GM18858 (cell line): Measurements from ENCODE around the gene GRAMD2A.

Experiments
- ATAC-seq: cut with Tn5 transposase; IDR thresholded peaks from one replicate; pipeline ENCODE4 v1.9.1; 2021; ENCODE audit not compliant: unreplicated experiment

The GRAMD2A gene

DNA sequence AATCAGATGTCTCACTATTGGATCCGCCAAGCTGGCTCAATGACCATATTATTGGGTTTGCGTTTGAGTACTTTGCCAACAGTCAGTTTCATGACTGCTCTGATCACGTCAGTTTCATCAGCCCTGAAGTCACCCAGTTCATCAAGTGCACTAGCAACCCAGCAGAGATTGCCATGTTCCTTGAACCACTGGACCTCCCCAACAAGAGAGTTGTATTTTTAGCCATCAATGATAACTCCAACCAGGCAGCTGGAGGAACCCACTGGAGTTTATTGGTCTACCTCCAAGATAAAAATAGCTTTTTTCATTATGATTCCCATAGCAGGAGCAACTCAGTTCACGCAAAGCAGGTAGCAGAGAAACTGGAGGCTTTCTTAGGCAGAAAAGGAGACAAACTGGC lies 57.9 kb downstream of the GRAMD2A start:
- no peak for ATAC-seq

- no peak for ATAC-seq
Observed at GRCh38 chr15:72136170-72137051, 61.2 kb downstream of the GRAMD2A start.

GRCh38 chr15:72135719-72136118 lies 61.9 kb downstream of the GRAMD2A start:
- no peak for ATAC-seq

GRCh38 chr15:72133211-72133610 lies 64.4 kb downstream of the GRAMD2A start:
- ATAC-seq: no peak

DNA sequence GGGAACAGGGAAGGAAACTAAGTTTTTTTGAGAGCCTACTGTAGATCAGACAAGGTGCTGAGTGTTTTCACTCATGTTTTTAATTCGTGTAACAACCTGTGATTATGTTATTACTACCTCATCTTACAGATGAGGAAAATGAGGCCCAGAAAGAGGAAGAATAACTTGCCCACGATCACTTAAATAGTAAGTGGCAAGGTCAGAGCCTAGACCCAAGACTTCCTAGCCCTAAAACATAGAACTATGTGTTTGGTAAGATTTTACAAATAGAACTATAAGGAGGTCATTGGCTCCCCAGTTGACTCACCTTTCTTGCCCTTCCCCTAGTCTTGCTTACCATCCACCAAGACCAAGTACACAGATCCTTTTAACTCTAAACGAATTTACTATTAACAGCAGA lies 65.7 kb downstream of the GRAMD2A start:
- no peak for ATAC-seq

DNA sequence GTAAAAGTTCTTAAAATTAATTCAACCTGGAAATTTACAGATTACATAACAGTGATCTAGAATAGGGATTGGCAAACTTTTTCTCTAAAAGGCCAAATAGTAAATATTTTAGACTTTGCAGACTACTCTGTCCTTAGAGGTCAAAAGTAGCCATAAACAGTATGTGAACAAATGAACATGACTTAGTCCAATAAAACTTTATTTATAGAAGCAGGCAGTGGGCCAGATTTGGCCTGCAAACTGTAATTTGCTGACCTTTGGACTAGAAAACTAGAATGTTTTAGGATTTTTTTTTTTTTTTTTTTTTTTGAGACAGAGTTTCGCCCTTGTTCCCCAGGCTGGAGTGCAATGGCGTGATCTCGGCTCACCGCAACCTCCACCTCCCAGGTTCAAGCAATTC lies 67.3 kb downstream of the GRAMD2A start:
- ATAC-seq: no peak

GRCh38 chr15:72128359-72128758 lies 69.2 kb downstream of the GRAMD2A start:
- no peak for ATAC-seq

DNA sequence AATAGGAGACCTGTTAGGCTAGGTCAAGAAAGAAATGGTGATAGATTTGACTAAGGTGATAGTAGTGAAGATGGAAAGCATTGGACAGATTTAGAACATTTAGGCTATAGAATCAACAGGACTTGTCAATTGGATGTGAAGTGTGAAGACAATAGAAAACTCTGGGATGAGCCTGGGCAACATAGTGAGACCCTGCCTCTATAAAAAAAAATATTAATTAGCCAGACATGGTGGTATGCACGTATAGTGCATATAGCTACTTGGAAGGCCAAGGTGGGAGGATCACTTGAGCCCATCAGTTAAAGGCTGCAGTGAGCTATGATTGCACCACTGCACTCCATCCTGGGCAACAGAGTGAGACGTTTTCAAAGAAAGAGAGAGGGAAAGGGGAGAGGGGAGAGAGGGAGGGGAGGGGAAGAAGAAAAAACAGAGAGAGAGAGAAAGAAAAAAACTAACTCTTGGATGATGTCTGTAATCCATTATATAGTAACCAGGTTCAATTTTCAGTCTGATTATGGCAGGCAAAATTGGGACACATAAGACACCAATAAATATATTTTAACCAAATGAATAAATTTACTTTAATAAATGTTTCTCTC lies 69.8 kb downstream of the GRAMD2A start:
- no peak for ATAC-seq

DNA sequence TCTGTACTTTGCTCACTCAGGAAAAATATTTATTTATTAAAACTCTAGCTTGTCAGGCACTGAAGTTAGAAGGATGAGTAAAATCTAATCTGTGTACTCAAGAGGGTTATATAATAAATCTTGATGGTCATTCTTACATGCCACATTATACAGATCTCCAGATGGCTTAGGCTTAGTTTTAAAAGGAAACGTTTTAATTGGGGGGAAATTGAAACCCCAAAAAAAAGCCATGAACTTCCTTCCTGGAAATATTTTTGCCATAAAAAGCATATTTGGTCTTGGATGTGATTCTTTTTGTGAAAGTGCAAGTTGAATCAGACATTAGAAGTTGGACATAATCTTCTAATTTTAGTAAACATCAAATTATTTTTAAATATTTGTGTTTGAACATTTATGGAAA lies 73.4 kb downstream of the GRAMD2A start:
- no peak for ATAC-seq

GRCh38 chr15:72118017-72118978 lies 79.3 kb downstream of the GRAMD2A start, which contains the start of the genes MYO9A and SENP8:
Gene MYO9A, minus strand, starts transcription at chr15:72118150. Its CDS starts 71,587 bp downstream, at chr15:72046563.
Gene SENP8, plus strand, starts transcription at chr15:72118403. Its CDS starts 21,221 bp downstream, at chr15:72139624.
- peak; percentile 59 for ATAC-seq

- peak; percentile 32 for ATAC-seq
Observed at GRCh38 chr15:72117486-72118016, 80.0 kb downstream of the GRAMD2A start.

GRCh38 chr15:72116731-72117485 lies 80.7 kb downstream of the GRAMD2A start:
- no peak for ATAC-seq

GRCh38 chr15:72113347-72114031 lies 84.1 kb downstream of the GRAMD2A start:
- ATAC-seq: no peak

DNA sequence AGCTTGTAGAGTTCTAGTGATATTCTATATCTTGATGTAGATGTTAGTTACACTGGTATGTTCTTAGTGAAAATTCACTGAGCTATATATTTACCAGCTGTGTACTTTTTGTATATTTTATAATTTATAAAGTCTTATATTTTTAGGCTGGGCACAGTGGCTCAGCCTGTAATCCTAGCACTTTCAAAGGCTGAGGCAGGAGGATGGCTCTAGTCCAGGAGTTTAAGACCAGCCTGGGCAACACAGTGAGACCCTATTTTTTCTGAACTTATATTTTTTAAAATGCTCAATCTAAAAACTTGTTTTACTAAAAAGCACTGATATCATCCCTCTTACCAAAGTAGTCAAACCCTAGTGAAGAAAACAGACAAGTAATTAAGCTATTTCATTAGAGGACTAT lies 84.8 kb downstream of the GRAMD2A start:
- ATAC-seq: no peak

DNA sequence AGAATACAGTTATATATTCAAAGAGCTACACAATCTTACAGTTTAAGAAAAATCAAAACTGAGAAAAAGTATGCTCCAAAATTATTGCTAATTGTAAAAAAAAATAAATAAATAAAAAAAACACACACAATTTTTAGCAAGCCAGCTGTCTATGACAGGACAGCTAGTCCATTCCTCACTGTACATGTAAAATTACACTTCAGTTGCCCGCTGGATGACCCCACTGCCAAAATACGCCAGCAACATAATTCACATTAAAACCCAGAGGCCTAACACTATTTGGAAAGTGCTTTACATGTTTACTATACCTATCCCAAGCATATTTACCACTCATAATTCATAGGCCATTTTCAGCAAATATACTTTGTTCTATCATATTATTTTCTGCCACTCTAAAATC lies 85.5 kb downstream of the GRAMD2A start:
- ATAC-seq: no peak

GRCh38 chr15:72110355-72110754 lies 87.2 kb downstream of the GRAMD2A start:
- ATAC-seq: no peak
